PC-3 (cell line): ENCODE results near the gene PLEKHO2.

Experiments
- EZH2 ChIP-seq: fragments of 300-600 bp; sonication (generic); IDR thresholded peaks from one replicate; pipeline ENCODE4 v1.6.1; 2017; ENCODE audit warnings: antibody characterized with exemption, mild to moderate bottlenecking, low read length; ENCODE audit not compliant: unreplicated experiment
- TF ChIP-seq, protein P1 (sequence below): fragments of 300-600 bp; sonication (generic); conservative IDR thresholded peaks from 2 replicates; pipeline ENCODE4 v1.5.1; 2017; ENCODE audit warnings: antibody characterized with exemption, low read depth, mild to moderate bottlenecking, low read length

DNA sequence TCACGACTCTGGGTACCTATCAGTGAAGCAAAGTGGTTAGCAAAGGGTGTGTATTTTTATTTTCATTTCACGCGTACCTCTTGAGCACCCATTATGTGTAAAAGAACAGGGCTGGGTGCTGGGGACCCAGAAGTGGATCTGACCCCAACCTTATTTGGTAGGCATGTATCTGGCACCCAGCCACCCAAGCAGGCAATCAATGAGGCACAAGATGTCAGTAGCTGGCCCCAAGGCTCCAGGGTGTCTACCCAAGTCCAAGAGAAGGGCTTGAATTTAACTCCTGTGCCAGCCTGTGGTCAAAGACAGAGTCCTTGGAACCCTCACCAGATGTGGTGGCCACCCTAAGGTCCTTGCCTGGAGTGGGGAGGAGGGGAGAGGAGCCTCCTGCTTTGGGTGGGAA is 5.7 kb downstream of the PLEKHO2 start:
- TF ChIP-seq, protein P1, sequence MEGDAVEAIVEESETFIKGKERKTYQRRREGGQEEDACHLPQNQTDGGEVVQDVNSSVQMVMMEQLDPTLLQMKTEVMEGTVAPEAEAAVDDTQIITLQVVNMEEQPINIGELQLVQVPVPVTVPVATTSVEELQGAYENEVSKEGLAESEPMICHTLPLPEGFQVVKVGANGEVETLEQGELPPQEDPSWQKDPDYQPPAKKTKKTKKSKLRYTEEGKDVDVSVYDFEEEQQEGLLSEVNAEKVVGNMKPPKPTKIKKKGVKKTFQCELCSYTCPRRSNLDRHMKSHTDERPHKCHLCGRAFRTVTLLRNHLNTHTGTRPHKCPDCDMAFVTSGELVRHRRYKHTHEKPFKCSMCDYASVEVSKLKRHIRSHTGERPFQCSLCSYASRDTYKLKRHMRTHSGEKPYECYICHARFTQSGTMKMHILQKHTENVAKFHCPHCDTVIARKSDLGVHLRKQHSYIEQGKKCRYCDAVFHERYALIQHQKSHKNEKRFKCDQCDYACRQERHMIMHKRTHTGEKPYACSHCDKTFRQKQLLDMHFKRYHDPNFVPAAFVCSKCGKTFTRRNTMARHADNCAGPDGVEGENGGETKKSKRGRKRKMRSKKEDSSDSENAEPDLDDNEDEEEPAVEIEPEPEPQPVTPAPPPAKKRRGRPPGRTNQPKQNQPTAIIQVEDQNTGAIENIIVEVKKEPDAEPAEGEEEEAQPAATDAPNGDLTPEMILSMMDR: no peak
- no peak for TF ChIP-seq EZH2
